HG03442 (cell line): ENCODE data around the gene ATP5F1C.

Source experiments
- ATAC-seq: cut with Tn5 transposase; IDR thresholded peaks from one replicate; pipeline ENCODE4 v1.9.1; 2021; ENCODE audit warnings: mild to moderate bottlenecking, moderate library complexity; ENCODE audit not compliant: unreplicated experiment

The ATP5F1C gene

DNA sequence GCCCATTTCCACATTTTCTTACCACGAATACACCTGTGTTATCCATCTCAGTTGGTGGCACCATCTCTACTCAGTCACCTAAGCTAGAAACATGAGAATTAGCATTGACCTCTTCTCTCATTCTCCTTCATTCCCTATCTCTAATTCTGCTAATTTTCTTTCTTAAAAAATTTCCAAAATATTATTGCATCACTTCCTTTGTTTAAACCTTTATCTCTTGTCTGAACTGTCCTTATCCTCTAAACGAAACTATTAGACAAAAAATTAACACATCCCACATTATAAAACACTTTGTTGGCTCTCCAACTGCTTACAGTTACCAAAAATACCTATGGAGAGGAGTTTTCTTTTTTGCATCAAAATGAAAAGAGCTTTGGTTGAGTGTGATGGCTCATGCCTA, 48.6 kb downstream of the ATP5F1C start:
- ATAC-seq, result no peak

DNA sequence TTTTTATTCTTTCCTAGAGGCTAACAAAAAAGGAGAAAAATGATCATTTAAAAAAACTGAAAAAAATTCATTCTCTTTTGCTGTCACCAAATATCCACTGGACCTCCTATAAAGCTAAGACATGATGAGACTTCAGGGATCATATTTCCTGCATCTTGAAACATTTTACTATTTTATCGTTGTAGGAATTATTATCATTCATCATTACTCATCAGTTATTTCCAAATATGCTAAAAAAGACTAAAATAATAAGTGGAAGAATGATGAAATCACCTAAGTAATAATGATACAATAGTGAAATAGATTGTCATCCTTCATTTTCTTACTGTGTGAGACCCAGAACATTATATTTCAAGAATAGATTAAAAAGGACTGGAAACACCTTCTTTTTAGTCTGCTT, 58.6 kb downstream of the ATP5F1C start:
- no peak for ATAC-seq

DNA sequence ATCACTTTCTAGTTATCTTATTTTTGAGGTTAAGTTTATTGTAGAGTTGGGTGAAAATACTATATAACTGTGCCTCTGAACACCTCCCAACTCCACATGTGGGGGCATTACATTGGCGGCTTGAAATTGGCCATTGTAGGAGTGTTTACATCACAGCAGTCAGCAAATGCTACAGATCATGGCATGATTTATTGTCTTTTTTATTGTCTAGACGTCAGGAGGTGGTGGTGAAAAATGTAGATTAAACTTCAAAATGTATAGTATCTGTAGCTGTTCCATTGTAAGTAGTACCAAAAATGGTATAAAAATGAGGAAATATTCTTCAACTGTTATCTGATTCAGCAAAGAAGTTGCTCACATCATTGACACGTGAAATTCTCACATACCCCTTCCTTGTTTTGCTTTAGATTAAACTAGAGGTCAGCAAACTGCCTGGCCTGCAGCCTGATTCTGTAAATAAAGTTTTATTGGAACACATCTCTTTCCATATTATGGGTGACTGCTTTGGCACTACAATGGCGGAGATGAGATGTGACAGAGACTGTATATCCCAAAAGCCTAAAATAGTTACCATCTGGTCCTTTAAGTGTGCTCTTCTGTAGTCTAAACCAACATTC, 65.4 kb downstream of the ATP5F1C start:
- ATAC-seq, result no peak

DNA sequence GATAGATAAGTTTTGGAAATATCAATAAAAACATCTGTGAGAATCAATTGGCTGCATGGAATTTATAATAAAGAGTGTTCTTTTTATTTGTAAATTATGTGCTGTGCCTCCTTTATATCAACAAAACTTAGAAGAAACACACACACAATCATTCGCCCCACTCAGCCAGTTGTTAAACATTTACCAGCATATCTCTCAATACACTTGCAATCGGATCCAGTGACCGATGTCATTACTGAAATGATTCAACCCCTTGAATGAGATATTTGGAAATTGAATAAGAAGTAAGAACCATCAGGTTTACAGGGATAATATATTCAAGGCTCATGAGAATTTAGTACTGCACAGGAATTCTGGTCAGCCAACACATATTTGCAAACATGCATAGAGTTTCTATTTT, 65.9 kb downstream of the ATP5F1C start:
- no peak for ATAC-seq

DNA sequence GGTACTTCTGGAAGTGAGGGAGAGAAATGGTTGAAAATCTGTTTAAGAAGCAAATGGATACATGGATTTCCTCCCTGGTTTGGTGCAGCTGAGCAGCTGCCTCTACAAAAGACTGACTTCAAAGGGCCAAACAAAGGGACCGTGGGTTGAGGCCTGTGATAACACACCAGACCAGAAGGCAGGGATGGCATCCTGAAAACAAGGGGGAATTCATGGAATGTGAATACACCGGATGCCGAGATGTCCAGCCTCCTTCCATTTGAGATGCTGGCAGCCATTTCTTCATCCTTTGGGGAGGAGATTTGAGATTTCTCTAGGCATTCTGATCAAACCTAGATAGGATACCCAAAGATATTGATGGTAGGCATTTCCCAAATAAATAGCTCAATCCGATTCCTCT, 67.2 kb downstream of the ATP5F1C start:
- no peak for ATAC-seq

DNA sequence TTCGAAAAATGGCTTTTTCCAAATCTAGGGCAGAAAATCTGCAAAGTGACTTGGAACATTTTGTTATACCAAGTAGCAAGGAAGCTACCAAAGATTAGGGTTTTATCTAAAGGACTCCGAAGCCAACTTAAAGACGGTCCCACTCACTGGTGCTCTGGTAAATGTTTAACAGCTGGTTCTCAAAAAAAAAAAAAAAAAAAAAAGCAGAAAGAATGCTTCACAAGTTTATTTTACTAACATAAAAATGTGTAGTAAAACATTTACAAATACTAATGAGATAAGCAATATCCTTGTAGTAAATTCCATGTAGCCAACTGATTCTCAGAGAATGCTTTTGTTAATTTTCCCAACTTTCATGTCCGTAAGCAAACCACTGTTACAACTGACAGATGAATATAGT, 68.7 kb downstream of the ATP5F1C start:
- no peak for ATAC-seq

DNA sequence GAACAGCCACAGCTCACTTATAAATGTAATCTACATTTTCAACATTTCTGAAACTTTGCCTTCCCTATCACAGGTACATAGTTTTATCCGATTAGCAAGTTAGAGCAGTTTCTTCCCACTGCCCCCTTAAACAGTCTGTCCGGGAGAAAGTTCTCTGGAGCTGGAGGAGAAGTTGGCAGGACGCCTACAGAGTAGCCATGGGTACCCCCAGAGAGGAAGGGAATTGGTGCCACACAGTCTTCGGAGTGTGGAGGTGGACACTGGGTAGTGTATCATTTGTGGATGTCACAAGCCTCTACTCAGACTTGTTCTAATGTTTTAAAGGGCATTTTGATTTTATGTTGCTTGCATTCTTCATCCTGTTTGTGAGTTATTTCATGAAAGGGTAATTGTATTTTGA, 69.3 kb downstream of the ATP5F1C start:
- ATAC-seq, result no peak
